Measurements from ENCODE around the gene SEMA5A. TPM values are rescaled to one million over a fixed set of nuclear protein-coding genes. Genes with fewer than 3 reads are reported as not detected.

Gene SEMA5A
- polyA plus RNA-seq, 3 donors: not detected

DNA sequence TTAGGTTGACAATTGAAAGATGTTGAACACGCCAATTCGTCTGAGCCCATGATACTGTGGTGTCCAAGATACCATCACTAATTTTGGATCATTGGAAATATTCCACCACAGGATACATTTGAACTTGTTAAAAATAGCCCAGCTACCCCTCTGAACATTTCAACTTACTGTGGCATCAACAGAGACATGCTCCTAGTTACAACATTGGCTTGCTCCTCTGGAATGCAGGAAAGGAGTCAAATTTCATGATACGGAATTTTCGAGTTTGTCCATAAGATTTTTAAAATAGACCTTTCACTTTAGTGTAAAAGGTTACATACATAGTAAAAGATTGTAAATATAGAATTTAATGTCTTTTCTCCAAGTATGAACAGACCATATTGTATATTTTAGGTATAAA, 12.8 kb downstream of the SEMA5A start:
- TF ChIP-seq, protein P1, sequence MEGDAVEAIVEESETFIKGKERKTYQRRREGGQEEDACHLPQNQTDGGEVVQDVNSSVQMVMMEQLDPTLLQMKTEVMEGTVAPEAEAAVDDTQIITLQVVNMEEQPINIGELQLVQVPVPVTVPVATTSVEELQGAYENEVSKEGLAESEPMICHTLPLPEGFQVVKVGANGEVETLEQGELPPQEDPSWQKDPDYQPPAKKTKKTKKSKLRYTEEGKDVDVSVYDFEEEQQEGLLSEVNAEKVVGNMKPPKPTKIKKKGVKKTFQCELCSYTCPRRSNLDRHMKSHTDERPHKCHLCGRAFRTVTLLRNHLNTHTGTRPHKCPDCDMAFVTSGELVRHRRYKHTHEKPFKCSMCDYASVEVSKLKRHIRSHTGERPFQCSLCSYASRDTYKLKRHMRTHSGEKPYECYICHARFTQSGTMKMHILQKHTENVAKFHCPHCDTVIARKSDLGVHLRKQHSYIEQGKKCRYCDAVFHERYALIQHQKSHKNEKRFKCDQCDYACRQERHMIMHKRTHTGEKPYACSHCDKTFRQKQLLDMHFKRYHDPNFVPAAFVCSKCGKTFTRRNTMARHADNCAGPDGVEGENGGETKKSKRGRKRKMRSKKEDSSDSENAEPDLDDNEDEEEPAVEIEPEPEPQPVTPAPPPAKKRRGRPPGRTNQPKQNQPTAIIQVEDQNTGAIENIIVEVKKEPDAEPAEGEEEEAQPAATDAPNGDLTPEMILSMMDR (IDR thresholded peaks at IDR 0.05): no peak
- Histone ChIP-seq H3K36me3 (replicated peaks in 1 of 2; ENCODE audit: control insufficient read depth in 1 of 2, insufficient read depth in 2 of 2, low read length in 2 of 2) (no peaks in the 10 kb centered on the region), H2AFZ (ENCODE audit: insufficient read depth, low read depth, low read length, poor library complexity, severe bottlenecking) (no peak overlapping the region), H4K20me1 (ENCODE audit: insufficient read depth, low read length) (no peaks in the 10 kb centered on the region), H3K9ac (ENCODE audit: insufficient read depth, low read length, poor library complexity, severe bottlenecking) (no peak overlapping the region), H3K4me3 (replicated peaks in 1 of 3; ENCODE audit: low read depth in 2 of 3, low read length in 3 of 3) (no peak overlapping the region), H3K79me2 (ENCODE audit: insufficient read depth, low read length) (no peaks in the 10 kb centered on the region), H3K9me3 (replicated peaks in 1 of 2; ENCODE audit: control insufficient read depth in 1 of 2, insufficient read depth in 1 of 2, low read length in 2 of 2) (no peaks in the 10 kb centered on the region), H3K4me2 (replicated peaks; ENCODE audit: extremely low read depth, low read length, poor library complexity, severe bottlenecking) (no peak overlapping the region), H3K4me1 (ENCODE audit: control insufficient read depth in 1 of 2, insufficient read depth in 2 of 2, low read length in 2 of 2) (no peaks in the 10 kb centered on the region), H3K27me3 (ENCODE audit: control insufficient read depth in 2 of 2, insufficient read depth in 2 of 2, low read length in 2 of 2) (no peaks in the 10 kb centered on the region), H3K27ac (ENCODE audit: low read depth in 1 of 2, low read length in 2 of 2) (no peak overlapping the region)
- H3K27me3 Mint-ChIP-seq (ENCODE audit: low read depth in 3 of 3): peaks cover 1 to 4% (median 3%) of the 10 kb centered on the region in 3 donors
- no peaks in the 10 kb centered on the region for H3K36me3 Mint-ChIP-seq
- no peak overlapping the region for H3K27ac Mint-ChIP-seq
- no peak overlapping the region for H3K4me3 Mint-ChIP-seq
- intact Hi-C loops (cut with micrococcal nuclease): no loop called here
- WGBS (ENCODE audit: insufficient coverage): no CpG with 5 or more reads among the region's 4 CpGs
- H3K9me3 Mint-ChIP-seq: peaks cover 0 to 3% (median 0%) of the 10 kb centered on the region in 7 donors
- no peak for DNase-seq
- no peaks in the 10 kb centered on the region for H3K4me1 Mint-ChIP-seq

DNA sequence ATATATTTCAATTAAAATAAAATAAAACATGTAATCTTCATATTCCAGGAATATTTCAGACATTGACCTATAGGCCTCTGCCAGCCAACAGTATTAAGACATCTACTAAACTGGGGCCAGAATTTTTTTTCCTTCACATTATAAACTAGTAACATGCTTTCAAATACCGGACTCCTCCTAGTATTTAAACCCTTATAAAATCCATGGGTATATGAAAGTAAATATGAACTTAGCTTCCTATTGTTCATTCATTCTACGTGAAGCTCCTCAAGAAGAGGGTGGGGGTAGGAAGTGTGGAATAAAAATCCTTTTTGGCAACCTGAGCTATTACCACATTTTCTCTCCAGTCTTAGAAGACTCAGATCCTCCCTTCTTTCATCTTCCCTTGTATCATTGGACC, 16.4 kb downstream of the SEMA5A start:
- intact Hi-C loops (cut with micrococcal nuclease): no loop called here
- TF ChIP-seq, protein P1 (IDR thresholded peaks at IDR 0.05): no peak
- H3K4me3 ChIP-seq (replicated peaks in 1 of 3; ENCODE audit: low read depth in 2 of 3, low read length in 3 of 3): no peak overlapping the region
- no peaks in the 10 kb centered on the region for H3K36me3 ChIP-seq (replicated peaks in 1 of 2; ENCODE audit: control insufficient read depth in 1 of 2, insufficient read depth in 2 of 2, low read length in 2 of 2)
- no peak overlapping the region for H3K4me2 ChIP-seq (replicated peaks; ENCODE audit: extremely low read depth, low read length, poor library complexity, severe bottlenecking)
- Mint-ChIP-seq H3K9me3 (peaks cover 0 to 4% (median 0%) of the 10 kb centered on the region in 7 donors), H3K27me3 (ENCODE audit: low read depth in 3 of 3) (peaks cover 0 to 1% (median 0%) of the 10 kb centered on the region in 3 donors), H3K27ac (no peak overlapping the region), H3K4me1 (no peaks in the 10 kb centered on the region), H3K4me3 (no peak overlapping the region), H3K36me3 (no peaks in the 10 kb centered on the region)
- no peak for DNase-seq
- H4K20me1 ChIP-seq (ENCODE audit: insufficient read depth, low read length): no peaks in the 10 kb centered on the region
- H3K79me2 ChIP-seq (ENCODE audit: insufficient read depth, low read length): no peaks in the 10 kb centered on the region
- H3K27ac ChIP-seq (ENCODE audit: low read depth in 1 of 2, low read length in 2 of 2): no peak overlapping the region
- no peak overlapping the region for H3K9ac ChIP-seq (ENCODE audit: insufficient read depth, low read length, poor library complexity, severe bottlenecking)
- WGBS (ENCODE audit: insufficient coverage): no CpG with 5 or more reads among the region's 2 CpGs
- no peak overlapping the region for H2AFZ ChIP-seq (ENCODE audit: insufficient read depth, low read depth, low read length, poor library complexity, severe bottlenecking)
- no peaks in the 10 kb centered on the region for H3K9me3 ChIP-seq (replicated peaks in 1 of 2; ENCODE audit: control insufficient read depth in 1 of 2, insufficient read depth in 1 of 2, low read length in 2 of 2)
- no peaks in the 10 kb centered on the region for H3K4me1 ChIP-seq (ENCODE audit: control insufficient read depth in 1 of 2, insufficient read depth in 2 of 2, low read length in 2 of 2)
- no peaks in the 10 kb centered on the region for H3K27me3 ChIP-seq (ENCODE audit: control insufficient read depth in 2 of 2, insufficient read depth in 2 of 2, low read length in 2 of 2)
